Prostate gland (tissue), 2 donors: Measurements from ENCODE around the gene CA12.

ENCODE experiments used
- CTCF ChIP-seq, 4 experiments: fragments of 200-600 bp in 2 of 4; fragments of 450-650 bp in 2 of 4; sonication (generic) in 2 of 4; IDR thresholded peaks; 1 replicate in 3 of 4; 2 replicates in 1 of 4; pipeline ENCODE4 v1.5.1; 2016 to 2019; ENCODE audit warnings: antibody characterized with exemption in 4 of 4, mild to moderate bottlenecking in 2 of 4, moderate library complexity in 2 of 4
- POLR2A ChIP-seq: fragments of 450-650 bp; IDR thresholded peaks from one replicate; pipeline ENCODE4 v1.6.1; 2016; ENCODE audit warnings: antibody characterized with exemption, mild to moderate bottlenecking
- POLR2AphosphoS5 ChIP-seq: sonication (generic); formaldehyde crosslinking; IDR thresholded peaks from one replicate; pipeline ENCODE4 v1.6.1; 2017; ENCODE audit warnings: antibody characterized with exemption

GRCh38 chr15:63353261-63353660 is 28.4 kb downstream of the CA12 start:
- no peak for TF ChIP-seq POLR2AphosphoS5
- no peak for TF ChIP-seq POLR2A
- no peak for TF ChIP-seq CTCF (IDR thresholded peaks at IDR 0.05)
